ENCODE data around the gene CLN6. TPM values are rescaled to one million over a fixed set of nuclear protein-coding genes. Genes with fewer than 3 reads are reported as not detected.

Gene CLN6
- total and polyA plus RNA-seq, 2 experiments from 2014 or later = 10.7 to 18.7 TPM

DNA sequence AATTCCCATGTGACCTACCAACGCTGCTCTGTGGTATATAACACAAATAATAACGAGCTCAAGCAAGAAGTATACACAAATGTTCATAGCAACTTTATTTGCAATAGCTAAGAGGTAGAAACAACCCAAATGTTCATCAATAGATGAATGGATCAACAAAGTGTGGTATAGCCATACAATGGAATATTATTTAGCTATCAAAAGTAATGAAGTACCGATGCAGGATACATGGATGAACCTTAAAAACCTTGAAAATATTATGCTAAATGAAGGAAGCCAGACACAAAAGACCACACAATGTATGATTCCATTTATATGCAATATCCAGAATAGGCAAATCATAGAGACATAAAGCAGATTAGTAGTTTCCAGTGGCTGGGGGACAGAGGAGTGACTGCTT is 32.5 kb upstream of the CLN6 start:
- Histone ChIP-seq H3K4me2 (no peak overlapping the region), H3K36me3 (replicated peaks; ENCODE audit: insufficient read depth, low read depth) (no peaks in the 10 kb centered on the region), H3K9me2 (replicated peaks; ENCODE audit: insufficient read depth) (no peaks in the 10 kb centered on the region), H3K27me3 (peaks cover 7% of the 10 kb centered on the region), H3K4me1 (ENCODE audit: insufficient read depth) (no peaks in the 10 kb centered on the region), H3K4me3 (no peak overlapping the region), H4K20me1 (ENCODE audit: insufficient read depth, poor library complexity, severe bottlenecking) (no peaks in the 10 kb centered on the region), H3K79me2 (no peaks in the 10 kb centered on the region), H3K27ac (no peak overlapping the region), H3K9me3 (ENCODE audit: low read depth) (no peaks in the 10 kb centered on the region), H2AFZ (no peak overlapping the region)
- no peak for DNase-seq (ENCODE audit: low spot score)
- no peak for TF ChIP-seq EZH2 (IDR thresholded peaks at IDR 0.05; ENCODE audit: borderline replicate concordance)
- no peak for TF ChIP-seq EZH2phosphoT487 (IDR thresholded peaks at IDR 0.05; ENCODE audit: low read depth, severe bottlenecking, unreplicated experiment)
- no peak for TF ChIP-seq CTCF (IDR thresholded peaks at IDR 0.05; ENCODE audit: poor library complexity)
- WGBS (ENCODE audit: low lambda C conversion rate, missing lambda C conversion rate) = 97% methylated on average over 3 of the region's 3 CpGs

DNA sequence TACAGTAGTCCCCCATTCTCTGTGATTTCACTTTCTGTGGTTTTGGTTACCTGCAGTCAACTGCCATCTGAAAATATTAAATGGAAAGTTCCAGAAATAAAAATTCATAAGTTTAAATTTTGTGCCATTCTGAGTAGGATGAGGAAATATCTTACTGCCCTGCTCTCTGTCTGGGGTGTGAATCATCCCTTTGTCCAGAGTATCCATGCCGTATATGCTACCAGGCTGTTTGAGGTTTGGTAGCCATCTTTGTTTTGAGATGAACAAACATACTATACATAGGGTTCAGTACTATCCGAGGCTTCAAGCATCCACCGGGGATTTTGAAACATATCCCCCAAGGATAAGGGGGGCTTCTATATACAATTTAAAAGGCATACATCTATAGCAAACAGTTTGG is 31.7 kb upstream of the CLN6 start:
- TF ChIP-seq EZH2 (IDR thresholded peaks at IDR 0.05; ENCODE audit: borderline replicate concordance) (no peak), EZH2phosphoT487 (IDR thresholded peaks at IDR 0.05; ENCODE audit: low read depth, severe bottlenecking, unreplicated experiment) (no peak), CTCF (IDR thresholded peaks at IDR 0.05; ENCODE audit: poor library complexity) (no peak)
- H2AFZ ChIP-seq = no peak overlapping the region
- WGBS (ENCODE audit: low lambda C conversion rate, missing lambda C conversion rate) = 96% methylated on average over 3 of the region's 3 CpGs

GRCh38 chr15:68259883-68260282 is 30.4 kb upstream of the CLN6 start:
- no peak for TF ChIP-seq EZH2 (IDR thresholded peaks at IDR 0.05; ENCODE audit: borderline replicate concordance)
- TF ChIP-seq EZH2phosphoT487 (IDR thresholded peaks at IDR 0.05; ENCODE audit: low read depth, severe bottlenecking, unreplicated experiment) = no peak
- TF ChIP-seq CTCF (IDR thresholded peaks at IDR 0.05; ENCODE audit: poor library complexity) = no peak
- no peak overlapping the region for H3K27ac ChIP-seq
- WGBS (ENCODE audit: low lambda C conversion rate, missing lambda C conversion rate) = 73% methylated on average over 2 of the region's 2 CpGs
- H3K4me3 ChIP-seq = no peak overlapping the region
- H3K9me3 ChIP-seq (ENCODE audit: low read depth) = no peaks in the 10 kb centered on the region
- no peaks in the 10 kb centered on the region for H3K9me2 ChIP-seq (replicated peaks; ENCODE audit: insufficient read depth)
- H3K4me1 ChIP-seq (ENCODE audit: insufficient read depth) = peaks cover 4% of the 10 kb centered on the region
- DNase-seq (ENCODE audit: low spot score) = no peak
- no peaks in the 10 kb centered on the region for H3K79me2 ChIP-seq
- no peaks in the 10 kb centered on the region for H4K20me1 ChIP-seq (ENCODE audit: insufficient read depth, poor library complexity, severe bottlenecking)
- H3K4me2 ChIP-seq = no peak overlapping the region
- no peaks in the 10 kb centered on the region for H3K36me3 ChIP-seq (replicated peaks; ENCODE audit: insufficient read depth, low read depth)
- no peak overlapping the region for H2AFZ ChIP-seq
- peaks cover 7% of the 10 kb centered on the region for H3K27me3 ChIP-seq

More for the DNA sequence above, 31.7 kb upstream of the CLN6 start:
- Histone ChIP-seq H3K27me3 (peaks cover 7% of the 10 kb centered on the region), H3K27ac (no peak overlapping the region), H3K9me2 (replicated peaks; ENCODE audit: insufficient read depth) (no peaks in the 10 kb centered on the region), H3K4me2 (no peak overlapping the region), H3K4me3 (no peak overlapping the region), H3K9me3 (ENCODE audit: low read depth) (no peaks in the 10 kb centered on the region), H3K4me1 (ENCODE audit: insufficient read depth) (peaks cover 4% of the 10 kb centered on the region), H3K79me2 (no peaks in the 10 kb centered on the region), H3K36me3 (replicated peaks; ENCODE audit: insufficient read depth, low read depth) (no peaks in the 10 kb centered on the region), H4K20me1 (ENCODE audit: insufficient read depth, poor library complexity, severe bottlenecking) (no peaks in the 10 kb centered on the region)
- DNase-seq (ENCODE audit: low spot score) = no peak

- Histone ChIP-seq H3K27ac (no peak overlapping the region), H2AFZ (no peak overlapping the region)
- TF ChIP-seq EZH2 (IDR thresholded peaks at IDR 0.05; ENCODE audit: borderline replicate concordance) = no peak
- TF ChIP-seq EZH2phosphoT487 (IDR thresholded peaks at IDR 0.05; ENCODE audit: low read depth, severe bottlenecking, unreplicated experiment) = no peak
- TF ChIP-seq CTCF (IDR thresholded peaks at IDR 0.05; ENCODE audit: poor library complexity) = no peak
These were observed 29.2 kb upstream of the CLN6 start for GRCh38 chr15:68258692-68259091.

More at GRCh38 chr15:68258692-68259091, 29.2 kb upstream of the CLN6 start:
- Histone ChIP-seq H3K79me2 (no peaks in the 10 kb centered on the region), H3K36me3 (replicated peaks; ENCODE audit: insufficient read depth, low read depth) (no peaks in the 10 kb centered on the region), H3K27me3 (no peaks in the 10 kb centered on the region), H4K20me1 (ENCODE audit: insufficient read depth, poor library complexity, severe bottlenecking) (no peaks in the 10 kb centered on the region), H3K9me3 (ENCODE audit: low read depth) (no peaks in the 10 kb centered on the region), H3K4me1 (ENCODE audit: insufficient read depth) (peaks cover 4% of the 10 kb centered on the region), H3K9me2 (replicated peaks; ENCODE audit: insufficient read depth) (no peaks in the 10 kb centered on the region), H3K4me3 (no peak overlapping the region), H3K4me2 (no peak overlapping the region)
- 95% methylated on average over 4 of the region's 4 CpGs for WGBS (ENCODE audit: low lambda C conversion rate, missing lambda C conversion rate)
- DNase-seq (ENCODE audit: low spot score) = no peak
